Astrocyte of the spinal cord (primary cell): Measurements from ENCODE around the gene TADA1.
A peak's percentile ranks its signal among the peaks of the same experiment; 100 is the strongest.

ENCODE experiments used
- DNase-seq: peaks from one replicate; pipeline ENCODE4 v3.0.0; 2011; ENCODE audit warnings: low read depth, low spot score
- H3K4me3 ChIP-seq: 2 replicates; pipeline ENCODE4 v1.5.1; 2011; ENCODE audit warnings: low read depth, mild to moderate bottlenecking, low read length, moderate library complexity
- CTCF ChIP-seq: IDR thresholded peaks from 2 replicates; pipeline ENCODE4 v1.5.1; 2012; ENCODE audit warnings: low read depth, mild to moderate bottlenecking, low read length, inconsistent platforms
- in situ Hi-C: cut with HindIII; loops from 2 replicates; pipeline ENCODE4 v1.10.0; 2017; ENCODE audit warnings: low sequenced_read_pairs

Gene TADA1

GRCh38 chr1:166907763-166908162 lies 31.7 kb upstream of the TADA1 start:
- in situ Hi-C loops: no loop called here
- no peak for TF ChIP-seq CTCF
- no peak overlapping the region for H3K4me3 ChIP-seq
- no peak for DNase-seq

GRCh38 chr1:166907051-166907450 lies 31.0 kb upstream of the TADA1 start:
- no peak overlapping the region for H3K4me3 ChIP-seq
- no peak for DNase-seq
- in situ Hi-C loops: no loop called here
- no peak for TF ChIP-seq CTCF

GRCh38 chr1:166906647-166907046 lies 30.6 kb upstream of the TADA1 start:
- no peak for DNase-seq
- no peak overlapping the region for H3K4me3 ChIP-seq
- no peak for TF ChIP-seq CTCF
- in situ Hi-C loops: no loop called here

- in situ Hi-C loops: no loop called here
- no peak for TF ChIP-seq CTCF
- H3K4me3 ChIP-seq: no peak overlapping the region
- peak; percentile 95 for DNase-seq
Measured at GRCh38 chr1:166905900-166906299, 29.8 kb upstream of the TADA1 start.

- H3K4me3 ChIP-seq: no peak overlapping the region
- peak; percentile 73 for DNase-seq
- in situ Hi-C loops: no loop called here
- no peak for TF ChIP-seq CTCF
Measured at GRCh38 chr1:166905136-166905535, 29.1 kb upstream of the TADA1 start.

- in situ Hi-C loops: no loop called here
- DNase-seq: no peak
- H3K4me3 ChIP-seq: no peak overlapping the region
- no peak for TF ChIP-seq CTCF
Measured at GRCh38 chr1:166903232-166903631, 27.2 kb upstream of the TADA1 start.

GRCh38 chr1:166902279-166902678 lies 26.2 kb upstream of the TADA1 start:
- TF ChIP-seq CTCF: no peak
- DNase-seq: peak; percentile 46
- H3K4me3 ChIP-seq: no peak overlapping the region
- in situ Hi-C loops: no loop called here
